Type B pancreatic cell (in vitro differentiated cells): Measurements from ENCODE around the gene TBC1D22A. TPM values are rescaled to one million over a fixed set of nuclear protein-coding genes. Genes with fewer than 3 reads are reported as not detected.

Experiments used
- DNase-seq: peaks from one replicate; pipeline ENCODE4 v3.0.0; 2021; ENCODE audit warnings: mixed read lengths; ENCODE audit not compliant: unreplicated experiment; ENCODE audit errors: extremely low spot score
- H3K27ac Mint-ChIP-seq: 2 replicates; pipeline ENCODE4 v1.8.0; 2021; ENCODE audit warnings: mild to moderate bottlenecking, mixed read lengths
- H3K27me3 Mint-ChIP-seq: 2 replicates; pipeline ENCODE4 v1.8.0; 2021; ENCODE audit warnings: mixed read lengths
- H3K36me3 Mint-ChIP-seq: 2 replicates; pipeline ENCODE4 v1.8.0; 2021; ENCODE audit warnings: mixed read lengths
- H3K4me1 Mint-ChIP-seq: one replicate; pipeline ENCODE4 v1.8.0; 2021; ENCODE audit warnings: mixed read lengths; ENCODE audit not compliant: unreplicated experiment
- H3K4me3 Mint-ChIP-seq: 2 replicates; pipeline ENCODE4 v1.8.0; 2021; ENCODE audit warnings: mild to moderate bottlenecking, mixed read lengths
- H3K9me3 Mint-ChIP-seq: 2 replicates; pipeline ENCODE4 v1.8.0; 2021; ENCODE audit warnings: mixed read lengths
- total RNA-seq: library from RNA; stranded (reverse); gene quantifications from 2 replicates; pipeline ENCODE4 v1.2.1, GENCODE V29; 2021; ENCODE audit warnings: low replicate concordance
- TF ChIP-seq, protein P1 (sequence below): fragments of 200-600 bp; sonication (generic); conservative IDR thresholded peaks from 2 replicates; pipeline ENCODE4 v1.5.0; 2021; ENCODE audit warnings: antibody characterized with exemption, mild to moderate bottlenecking

TBC1D22A gene
- total RNA-seq, 1 donor from 2014 or later: 16.2 TPM

GRCh38 chr22:47019012-47019790 lies 256.8 kb downstream of the TBC1D22A start:
- Mint-ChIP-seq H3K27me3 (no peaks in the 10 kb centered on the region), H3K36me3 (peaks cover 14% of the 10 kb centered on the region), H3K4me1 (no peaks in the 10 kb centered on the region), H3K27ac (no peak overlapping the region), H3K4me3 (no peak overlapping the region), H3K9me3 (no peaks in the 10 kb centered on the region)
- TF ChIP-seq, protein P1, sequence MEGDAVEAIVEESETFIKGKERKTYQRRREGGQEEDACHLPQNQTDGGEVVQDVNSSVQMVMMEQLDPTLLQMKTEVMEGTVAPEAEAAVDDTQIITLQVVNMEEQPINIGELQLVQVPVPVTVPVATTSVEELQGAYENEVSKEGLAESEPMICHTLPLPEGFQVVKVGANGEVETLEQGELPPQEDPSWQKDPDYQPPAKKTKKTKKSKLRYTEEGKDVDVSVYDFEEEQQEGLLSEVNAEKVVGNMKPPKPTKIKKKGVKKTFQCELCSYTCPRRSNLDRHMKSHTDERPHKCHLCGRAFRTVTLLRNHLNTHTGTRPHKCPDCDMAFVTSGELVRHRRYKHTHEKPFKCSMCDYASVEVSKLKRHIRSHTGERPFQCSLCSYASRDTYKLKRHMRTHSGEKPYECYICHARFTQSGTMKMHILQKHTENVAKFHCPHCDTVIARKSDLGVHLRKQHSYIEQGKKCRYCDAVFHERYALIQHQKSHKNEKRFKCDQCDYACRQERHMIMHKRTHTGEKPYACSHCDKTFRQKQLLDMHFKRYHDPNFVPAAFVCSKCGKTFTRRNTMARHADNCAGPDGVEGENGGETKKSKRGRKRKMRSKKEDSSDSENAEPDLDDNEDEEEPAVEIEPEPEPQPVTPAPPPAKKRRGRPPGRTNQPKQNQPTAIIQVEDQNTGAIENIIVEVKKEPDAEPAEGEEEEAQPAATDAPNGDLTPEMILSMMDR: no peak
- DNase-seq: no peak

DNA sequence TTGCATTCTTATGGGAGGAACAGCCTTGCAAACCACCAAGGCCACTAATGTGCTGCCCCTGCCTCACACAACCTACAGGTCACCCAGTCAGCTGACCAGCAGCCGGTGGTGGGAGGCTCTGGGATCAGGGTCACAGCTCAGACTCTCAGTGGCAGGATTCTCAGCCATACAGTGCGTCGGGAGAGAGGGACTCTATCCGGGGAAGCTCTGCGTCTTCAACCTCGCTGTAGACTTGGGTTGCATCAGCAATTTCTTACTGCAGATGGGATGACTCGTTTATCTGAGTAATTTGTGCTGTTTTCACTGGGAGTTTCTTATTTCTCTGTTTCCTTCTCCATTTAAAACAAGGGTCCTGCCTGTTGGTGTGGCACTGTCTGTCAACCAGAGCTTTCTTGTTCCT lies 257.7 kb downstream of the TBC1D22A start:
- H3K36me3 Mint-ChIP-seq: peaks cover 14% of the 10 kb centered on the region
- DNase-seq: no peak
- no peaks in the 10 kb centered on the region for H3K4me1 Mint-ChIP-seq
- no peak overlapping the region for H3K4me3 Mint-ChIP-seq
- no peaks in the 10 kb centered on the region for H3K27me3 Mint-ChIP-seq
- H3K9me3 Mint-ChIP-seq: no peaks in the 10 kb centered on the region
- H3K27ac Mint-ChIP-seq: no peak overlapping the region
- TF ChIP-seq, protein P1: no peak

DNA sequence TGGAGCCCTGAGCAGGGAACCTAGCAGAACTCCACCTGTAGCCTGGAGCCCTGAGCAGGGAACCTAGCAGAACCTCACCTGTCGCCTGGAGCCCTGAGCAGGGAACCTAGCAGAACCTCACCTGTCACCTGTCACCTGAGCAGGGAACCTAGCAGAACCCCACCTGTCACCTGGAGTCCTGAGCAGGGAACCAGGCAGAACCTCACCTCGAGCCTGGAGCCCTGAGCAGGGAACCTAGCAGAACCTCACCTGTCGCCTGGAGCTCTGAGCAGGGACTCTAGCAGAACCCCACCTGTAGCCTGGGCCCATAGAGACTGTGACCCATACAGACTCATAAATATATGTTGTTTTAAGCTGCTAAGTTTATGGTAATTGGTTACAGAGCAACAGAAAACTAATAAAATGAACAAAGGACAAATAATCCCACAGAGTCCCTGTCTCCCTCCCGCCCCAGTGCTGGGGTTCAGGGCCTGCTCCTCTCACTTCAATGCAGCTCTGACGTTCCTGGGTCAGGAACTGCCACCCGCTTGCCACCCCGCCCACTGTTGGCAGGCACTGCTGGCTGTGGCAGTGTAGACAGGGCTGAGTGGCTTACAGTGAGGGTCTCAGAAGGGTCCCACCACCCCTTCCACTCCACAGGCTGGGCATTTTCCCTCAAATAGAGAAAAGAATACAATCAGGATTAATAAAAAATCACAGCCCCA lies 259.1 kb downstream of the TBC1D22A start:
- Mint-ChIP-seq H3K27ac (no peak overlapping the region), H3K4me3 (no peak overlapping the region), H3K36me3 (peaks cover 14% of the 10 kb centered on the region), H3K9me3 (no peaks in the 10 kb centered on the region), H3K27me3 (no peaks in the 10 kb centered on the region), H3K4me1 (no peaks in the 10 kb centered on the region)
- no peak for DNase-seq
- TF ChIP-seq, protein P1: no peak

- peak overlapping the region; percentile 25 for H3K27ac Mint-ChIP-seq
- H3K36me3 Mint-ChIP-seq: peaks cover 14% of the 10 kb centered on the region
- no peaks in the 10 kb centered on the region for H3K4me1 Mint-ChIP-seq
- TF ChIP-seq, protein P1: no peak
- DNase-seq: no peak
- no peaks in the 10 kb centered on the region for H3K9me3 Mint-ChIP-seq
- no peak overlapping the region for H3K4me3 Mint-ChIP-seq
- H3K27me3 Mint-ChIP-seq: no peaks in the 10 kb centered on the region
Measured at GRCh38 chr22:47022075-47022473, 259.6 kb downstream of the TBC1D22A start.

GRCh38 chr22:47022475-47022874 lies 260.0 kb downstream of the TBC1D22A start:
- no peak for DNase-seq
- H3K27ac Mint-ChIP-seq: peak overlapping the region; percentile 25
- no peak overlapping the region for H3K4me3 Mint-ChIP-seq
- H3K27me3 Mint-ChIP-seq: no peaks in the 10 kb centered on the region
- no peaks in the 10 kb centered on the region for H3K4me1 Mint-ChIP-seq
- TF ChIP-seq, protein P1: no peak
- H3K36me3 Mint-ChIP-seq: peaks cover 14% of the 10 kb centered on the region
- no peaks in the 10 kb centered on the region for H3K9me3 Mint-ChIP-seq
